Mesenchymal stem cell (in vitro differentiated cells and primary cell): Measurements from ENCODE around the gene OR6K3. TPM values are rescaled to one million over a fixed set of nuclear protein-coding genes. Genes with fewer than 3 reads are reported as not detected.

Experiments used
- DNase-seq: peaks from one replicate; pipeline ENCODE4 v3.0.0-alpha.2; 2013
- H2AFZ ChIP-seq: one replicate; pipeline ENCODE4 v1.6.1; 2013; ENCODE audit warnings: low read depth, mild to moderate bottlenecking, control low read depth, inconsistent platforms, low read length, moderate library complexity
- H2AK5ac ChIP-seq: 2 replicates; pipeline ENCODE4 v1.6.1; 2013; ENCODE audit warnings: low read length, moderate library complexity, mild to moderate bottlenecking, inconsistent platforms; ENCODE audit not compliant: severe bottlenecking
- H2BK120ac ChIP-seq: one replicate; pipeline ENCODE4 v1.6.1; 2013; ENCODE audit warnings: low read depth, mild to moderate bottlenecking, inconsistent platforms, low read length, moderate library complexity
- H2BK12ac ChIP-seq, 2 experiments: one replicate each; pipeline ENCODE4 v1.6.1; 2013; ENCODE audit warnings: inconsistent platforms in 2 of 2, low read length in 2 of 2, mild to moderate bottlenecking in 2 of 2, moderate library complexity in 2 of 2, control low read depth in 1 of 2
- H2BK15ac ChIP-seq: one replicate; pipeline ENCODE4 v1.6.1; 2013; ENCODE audit warnings: mild to moderate bottlenecking, low read depth, inconsistent platforms; ENCODE audit not compliant: poor library complexity, severe bottlenecking
- H2BK5ac ChIP-seq: 2 replicates; pipeline ENCODE4 v1.6.1; 2013; ENCODE audit warnings: low read depth, mild to moderate bottlenecking, low read length, control low read depth, inconsistent platforms; ENCODE audit not compliant: poor library complexity, severe bottlenecking
- H3K14ac ChIP-seq, 2 experiments: one replicate each; pipeline ENCODE4 v1.6.1; 2013; ENCODE audit warnings: inconsistent platforms in 2 of 2, low read length in 2 of 2, control low read depth in 1 of 2, mild to moderate bottlenecking in 1 of 2, moderate library complexity in 1 of 2
- H3K18ac ChIP-seq, 2 experiments: one replicate each; pipeline ENCODE4 v1.6.1; 2013; ENCODE audit warnings: inconsistent platforms in 2 of 2, low read length in 2 of 2, control low read depth in 1 of 2, low read depth in 1 of 2, mild to moderate bottlenecking in 1 of 2
- H3K23ac ChIP-seq, 2 experiments: one replicate each; pipeline ENCODE4 v1.6.1; 2013; ENCODE audit warnings: inconsistent platforms in 2 of 2, low read length in 2 of 2, mild to moderate bottlenecking in 2 of 2, moderate library complexity in 2 of 2, control low read depth in 1 of 2
- H3K27ac ChIP-seq: 2 replicates; pipeline ENCODE4 v1.5.1; 2013; ENCODE audit warnings: mild to moderate bottlenecking, moderate library complexity, low read length, control low read depth, inconsistent platforms; ENCODE audit not compliant: poor library complexity, severe bottlenecking
- H3K27me3 ChIP-seq, 2 experiments: 2 replicates each; pipeline versions ENCODE4 v1.6.1 to v1.7.0; 2013; ENCODE audit warnings: low read length in 2 of 2, mild to moderate bottlenecking in 2 of 2, moderate library complexity in 2 of 2, control low read depth in 1 of 2, inconsistent platforms in 1 of 2; ENCODE audit not compliant: control insufficient read depth in 1 of 2, insufficient read depth in 1 of 2
- H3K36me3 ChIP-seq, 2 experiments: 2 replicates each; pipeline versions ENCODE4 v1.6.1 to v1.7.0; 2013; ENCODE audit warnings: low read length in 2 of 2, control low read depth in 1 of 2, inconsistent platforms in 1 of 2, low read depth in 1 of 2, mild to moderate bottlenecking in 1 of 2; ENCODE audit not compliant: insufficient read depth in 2 of 2, control insufficient read depth in 1 of 2
- H3K4ac ChIP-seq, 2 experiments: one replicate each; pipeline ENCODE4 v1.6.1; 2013; ENCODE audit warnings: inconsistent platforms in 2 of 2, low read length in 2 of 2, mild to moderate bottlenecking in 2 of 2, moderate library complexity in 2 of 2, control low read depth in 1 of 2, low read depth in 1 of 2
- H3K4me1 ChIP-seq: 2 replicates; pipeline ENCODE4 v1.6.1; 2013; ENCODE audit warnings: low read depth, low read length, control low read depth; ENCODE audit not compliant: control insufficient read depth, insufficient read depth
- H3K4me2 ChIP-seq: 2 replicates; pipeline ENCODE4 v1.6.1; 2013; ENCODE audit warnings: low read length, mild to moderate bottlenecking, inconsistent platforms; ENCODE audit not compliant: poor library complexity, severe bottlenecking
- H3K4me3 ChIP-seq, 2 experiments: 2 replicates each; pipeline versions ENCODE4 v1.5.1 to v1.7.0; 2013; ENCODE audit warnings: low read length in 2 of 2, mild to moderate bottlenecking in 2 of 2, control low read depth in 1 of 2, low read depth in 1 of 2; ENCODE audit not compliant: insufficient read depth in 1 of 2
- H3K79me1 ChIP-seq: replicated peaks from 2 replicates; pipeline ENCODE4 v1.6.1; 2013; ENCODE audit warnings: mild to moderate bottlenecking, control low read depth, low read length, inconsistent platforms; ENCODE audit not compliant: poor library complexity, severe bottlenecking
- H3K9ac ChIP-seq: 2 replicates; pipeline ENCODE4 v1.7.0; 2013; ENCODE audit warnings: mild to moderate bottlenecking, low read length, moderate library complexity
- H3K9me3 ChIP-seq: 2 replicates; pipeline ENCODE4 v1.7.0; 2013; ENCODE audit warnings: mild to moderate bottlenecking, low read length; ENCODE audit not compliant: control insufficient read depth
- H4K8ac ChIP-seq: one replicate; pipeline ENCODE4 v1.6.1; 2013; ENCODE audit warnings: inconsistent platforms, mild to moderate bottlenecking, low read length, moderate library complexity
- H4K91ac ChIP-seq: one replicate; pipeline ENCODE4 v1.6.1; 2013; ENCODE audit warnings: mild to moderate bottlenecking, low read length, inconsistent platforms
- WGBS: methylation state at CpG from one replicate; pipeline ENCODE4 v1.1.7; 2013; ENCODE audit warnings: mixed read lengths; 5-methylcytosine and 5-hydroxymethylcytosine counted together
- polyA plus RNA-seq, 2 experiments: library from polyadenylated mRNA; stranded (reverse); fragments of 200-250 nt; gene quantifications; one replicate each; pipeline ENCODE4 v1.2.3, GENCODE V29; 2013

OR6K3 gene, protein sequence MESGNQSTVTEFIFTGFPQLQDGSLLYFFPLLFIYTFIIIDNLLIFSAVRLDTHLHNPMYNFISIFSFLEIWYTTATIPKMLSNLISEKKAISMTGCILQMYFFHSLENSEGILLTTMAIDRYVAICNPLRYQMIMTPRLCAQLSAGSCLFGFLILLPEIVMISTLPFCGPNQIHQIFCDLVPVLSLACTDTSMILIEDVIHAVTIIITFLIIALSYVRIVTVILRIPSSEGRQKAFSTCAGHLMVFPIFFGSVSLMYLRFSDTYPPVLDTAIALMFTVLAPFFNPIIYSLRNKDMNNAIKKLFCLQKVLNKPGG
- not detected for polyA plus RNA-seq (2013, experiment 1 of 2)
- not detected for polyA plus RNA-seq (2013, experiment 2 of 2)

DNA sequence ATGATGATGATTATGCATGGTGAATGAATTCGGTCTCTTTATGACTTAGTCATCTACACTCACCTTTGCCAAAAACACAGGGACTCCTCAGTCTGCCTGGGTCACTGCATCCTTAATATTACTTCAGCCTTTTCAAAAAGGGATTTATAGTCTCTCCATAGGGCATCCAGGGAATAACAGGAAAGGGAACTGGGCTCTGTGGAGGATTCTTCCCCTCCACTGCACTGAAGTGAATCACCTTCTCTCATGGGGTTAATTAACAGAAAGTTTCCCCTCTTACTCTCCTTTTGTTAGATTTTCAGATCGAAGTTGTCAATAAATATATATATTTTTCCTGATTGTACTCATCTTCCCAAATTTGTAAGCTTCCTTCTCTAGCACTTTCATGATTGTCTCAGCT lies at the start of gene OR6K3:
Gene OR6K3 (minus strand): TSS at position 101 of the 400 bp plus-strand sequence. CDS start 2,605 bp downstream, outside the sequence.
- Histone ChIP-seq H3K4me2 (no peak within 1 kb of the TSS), H2BK120ac (no peak within 1 kb of the TSS), H3K9ac (no peak within 1 kb of the TSS), H3K9me3 (no peaks in the 10 kb centered on the region), H3K4ac (no peak within 1 kb of the TSS), H3K14ac (no peak within 1 kb of the TSS), H3K27me3 (no peaks in the 10 kb centered on the region), H3K27ac (no peak within 1 kb of the TSS), H2AK5ac (no peak within 1 kb of the TSS), H2AFZ (no peak within 1 kb of the TSS), H3K4me3 (no peak within 1 kb of the TSS), H3K36me3 (no peaks in the 10 kb centered on the region), H3K4me1 (no peaks in the 10 kb centered on the region), H4K8ac (no peak within 1 kb of the TSS), H2BK15ac (no peak within 1 kb of the TSS), H3K79me1 (no peaks in the 10 kb centered on the region), H2BK5ac (no peak within 1 kb of the TSS), H4K91ac (no peak within 1 kb of the TSS), H3K23ac (no peak within 1 kb of the TSS), H2BK12ac (no peak within 1 kb of the TSS), H3K18ac (no peak within 1 kb of the TSS)
- no peak for DNase-seq
- whole genome bisulfite sequencing = no CpG with 5 or more reads among the region's 2 CpGs

GRCh38 chr1:158754420-158754819 lies 33.9 kb upstream of the OR6K3 start, which contains the start of gene OR6K6:
Gene OR6K6, plus strand, starts transcription at chr1:158754720. Its CDS starts 168 bp downstream, at chr1:158754888.
- Histone ChIP-seq H4K91ac (no peak within 1 kb of the TSS), H2AFZ (no peak within 1 kb of the TSS), H3K4me3 (no peak within 1 kb of the TSS), H3K9ac (no peak within 1 kb of the TSS), H3K23ac (no peak within 1 kb of the TSS), H3K27ac (no peak within 1 kb of the TSS), H3K4ac (no peak within 1 kb of the TSS), H4K8ac (no peak within 1 kb of the TSS), H3K79me1 (no peaks in the 10 kb centered on the region), H3K9me3 (no peaks in the 10 kb centered on the region), H3K4me2 (no peak within 1 kb of the TSS), H2BK12ac (no peak within 1 kb of the TSS), H3K27me3 (peaks cover 0 to 4% of the 10 kb centered on the region in 2 experiments), H2BK120ac (no peak within 1 kb of the TSS), H2BK5ac (no peak within 1 kb of the TSS), H2BK15ac (no peak within 1 kb of the TSS), H3K4me1 (no peaks in the 10 kb centered on the region), H3K14ac (no peak within 1 kb of the TSS), H3K36me3 (no peaks in the 10 kb centered on the region), H2AK5ac (no peak within 1 kb of the TSS), H3K18ac (no peak within 1 kb of the TSS)
- WGBS = no CpG with 5 or more reads among the region's 2 CpGs
- no peak for DNase-seq

GRCh38 chr1:158752155-158752712 lies 31.7 kb upstream of the OR6K3 start:
- Histone ChIP-seq H3K27me3 (peaks cover 0 to 4% of the 10 kb centered on the region in 2 experiments), H3K14ac (no peak overlapping the region), H3K4ac (no peak overlapping the region), H3K9me3 (no peaks in the 10 kb centered on the region), H3K27ac (no peak overlapping the region), H3K4me1 (no peaks in the 10 kb centered on the region), H2AFZ (no peak overlapping the region), H3K4me3 (no peak overlapping the region), H2BK5ac (no peak overlapping the region), H3K4me2 (no peak overlapping the region), H3K18ac (no peak overlapping the region), H3K36me3 (no peaks in the 10 kb centered on the region), H2AK5ac (no peak overlapping the region), H4K8ac (no peak overlapping the region), H3K9ac (no peak overlapping the region), H2BK120ac (no peak overlapping the region), H3K79me1 (no peaks in the 10 kb centered on the region), H4K91ac (no peak overlapping the region), H2BK12ac (no peak overlapping the region), H2BK15ac (no peak overlapping the region), H3K23ac (no peak overlapping the region)
- no peak for DNase-seq
- 93% methylated on average over 5 of the region's 9 CpGs for WGBS

- H3K4me1 ChIP-seq = no peaks in the 10 kb centered on the region
- no peak overlapping the region for H2BK5ac ChIP-seq
- H3K23ac ChIP-seq = no peak overlapping the region
Measured at GRCh38 chr1:158735848-158736247, 15.3 kb upstream of the OR6K3 start.

More at GRCh38 chr1:158735848-158736247, 15.3 kb upstream of the OR6K3 start:
- no peak overlapping the region for H3K14ac ChIP-seq
- peak; percentile 29 for DNase-seq
- H3K4me2 ChIP-seq = no peak overlapping the region
- H3K27me3 ChIP-seq = no peaks in the 10 kb centered on the region
- no peak overlapping the region for H3K27ac ChIP-seq
- no peaks in the 10 kb centered on the region for H3K36me3 ChIP-seq
- no peak overlapping the region for H2AFZ ChIP-seq
- no peak overlapping the region for H2AK5ac ChIP-seq
- H3K18ac ChIP-seq = no peak overlapping the region
- no peaks in the 10 kb centered on the region for H3K9me3 ChIP-seq
- no peak overlapping the region for H3K9ac ChIP-seq
- no peak overlapping the region for H2BK12ac ChIP-seq
- H4K8ac ChIP-seq = no peak overlapping the region
- H4K91ac ChIP-seq = no peak overlapping the region
- no peak overlapping the region for H3K4me3 ChIP-seq
- H3K4ac ChIP-seq = no peak overlapping the region
- no peak overlapping the region for H2BK120ac ChIP-seq
- H2BK15ac ChIP-seq = no peak overlapping the region
- no peaks in the 10 kb centered on the region for H3K79me1 ChIP-seq
